GM18520 (cell line): ENCODE measurements around the gene TNFRSF17.
A peak's percentile ranks its signal among the peaks of the same experiment; 100 is the strongest.
"Not testable (repeated sequence)": the region's sequence is repeated elsewhere in the genome, so short reads cannot be mapped to it uniquely, and the experiment has no call there.

Experiments
- ATAC-seq: cut with Tn5 transposase; IDR thresholded peaks from one replicate; pipeline ENCODE4 v1.9.1; 2021; ENCODE audit not compliant: unreplicated experiment

TNFRSF17 gene

GRCh38 chr16:11968577-11968976 is 3.6 kb downstream of the TNFRSF17 start:
- no peak for ATAC-seq

- not testable (repeated sequence) for ATAC-seq
Observed at GRCh38 chr16:11970292-11970691, 5.3 kb downstream of the TNFRSF17 start.

- ATAC-seq: no peak
Observed at GRCh38 chr16:11972128-11972527, 7.1 kb downstream of the TNFRSF17 start.

- no peak for ATAC-seq
Observed at GRCh38 chr16:11973070-11973469, 8.1 kb downstream of the TNFRSF17 start.

GRCh38 chr16:11976850-11977375 is 11.9 kb downstream of the TNFRSF17 start:
- ATAC-seq: no peak

GRCh38 chr16:11977376-11978041 is 12.5 kb downstream of the TNFRSF17 start:
- ATAC-seq: no peak

GRCh38 chr16:11978080-11978479 is 13.1 kb downstream of the TNFRSF17 start:
- ATAC-seq: no peak

GRCh38 chr16:11979013-11979672 is 14.1 kb downstream of the TNFRSF17 start:
- ATAC-seq: no peak

- peak; percentile 62 for ATAC-seq
Observed at GRCh38 chr16:11980136-11980844, 15.3 kb downstream of the TNFRSF17 start.

- ATAC-seq: no peak
Observed at GRCh38 chr16:11985250-11985649, 20.2 kb downstream of the TNFRSF17 start.

- no peak for ATAC-seq
Observed at GRCh38 chr16:11986521-11987057, 21.6 kb downstream of the TNFRSF17 start.

GRCh38 chr16:11988258-11988978 is 23.4 kb downstream of the TNFRSF17 start:
- no peak for ATAC-seq

- ATAC-seq: no peak
Observed at GRCh38 chr16:11990702-11991390, 25.8 kb downstream of the TNFRSF17 start.

GRCh38 chr16:11992008-11992584 is 27.1 kb downstream of the TNFRSF17 start:
- ATAC-seq: no peak

- no peak for ATAC-seq
Observed at GRCh38 chr16:11992586-11993524, 27.8 kb downstream of the TNFRSF17 start.

- ATAC-seq: no peak
Observed at GRCh38 chr16:11994143-11995119, 29.4 kb downstream of the TNFRSF17 start.

- ATAC-seq: no peak
Observed at GRCh38 chr16:11996433-11997330, 31.7 kb downstream of the TNFRSF17 start.
